H9 (cell line): ENCODE measurements around the gene PREP. TPM values are rescaled to one million over a fixed set of nuclear protein-coding genes. Genes with fewer than 3 reads are reported as not detected.

Experiments
- DNase-seq: peaks from one replicate; pipeline ENCODE4 v3.0.0-alpha.2; 2017
- H2AFZ ChIP-seq: one replicate; pipeline ENCODE4 v1.6.1; 2013; ENCODE audit warnings: mild to moderate bottlenecking, low read length, control low read depth, moderate library complexity
- H2AK5ac ChIP-seq: 2 replicates; pipeline ENCODE4 v1.6.1; 2013; ENCODE audit warnings: low read length, control low read depth, mixed read lengths; ENCODE audit not compliant: insufficient read length
- H2BK120ac ChIP-seq: one replicate; pipeline ENCODE4 v1.6.1; 2013; ENCODE audit warnings: low read depth, mild to moderate bottlenecking, low read length, control low read depth, inconsistent platforms; ENCODE audit not compliant: poor library complexity, severe bottlenecking
- H2BK12ac ChIP-seq: 2 replicates; pipeline ENCODE4 v1.6.1; 2013; ENCODE audit warnings: low read length, control low read depth, mixed read lengths, low read depth; ENCODE audit not compliant: insufficient read length
- H2BK15ac ChIP-seq: 2 replicates; pipeline ENCODE4 v1.6.1; 2013; ENCODE audit warnings: low read depth, low read length, control low read depth
- H2BK20ac ChIP-seq: one replicate; pipeline ENCODE4 v1.6.1; 2013; ENCODE audit warnings: low read depth, mild to moderate bottlenecking, low read length, control low read depth, inconsistent platforms; ENCODE audit not compliant: poor library complexity, severe bottlenecking
- H2BK5ac ChIP-seq: 2 replicates; pipeline ENCODE4 v1.6.1; 2013; ENCODE audit warnings: low read length, control low read depth, mixed read lengths; ENCODE audit not compliant: insufficient read length
- H3K14ac ChIP-seq: 2 replicates; pipeline ENCODE4 v1.6.1; 2013; ENCODE audit warnings: low read length, control low read depth; ENCODE audit not compliant: insufficient read depth
- H3K18ac ChIP-seq: 2 replicates; pipeline ENCODE4 v1.6.1; 2013; ENCODE audit warnings: low read depth, mild to moderate bottlenecking, mixed read lengths, low read length, control low read depth; ENCODE audit not compliant: insufficient read length
- H3K23ac ChIP-seq: 2 replicates; pipeline ENCODE4 v1.6.1; 2013; ENCODE audit warnings: low read length, control low read depth, mixed read lengths, low read depth; ENCODE audit not compliant: insufficient read length
- H3K23me2 ChIP-seq: 2 replicates; pipeline ENCODE4 v1.6.1; 2013; ENCODE audit warnings: low read depth, mild to moderate bottlenecking, mixed read lengths, low read length, control low read depth; ENCODE audit not compliant: insufficient read length, poor library complexity, severe bottlenecking
- H3K27ac ChIP-seq: 2 replicates; pipeline ENCODE4 v1.5.1; 2013; ENCODE audit warnings: low read length, control low read depth, mixed read lengths, low read depth; ENCODE audit not compliant: insufficient read length
- H3K27me3 ChIP-seq: 2 replicates; pipeline ENCODE4 v1.6.1; 2013; ENCODE audit warnings: low read length, control low read depth, inconsistent platforms; ENCODE audit not compliant: insufficient read depth
- H3K4ac ChIP-seq: 2 replicates; pipeline ENCODE4 v1.6.1; 2013; ENCODE audit warnings: low read depth, mild to moderate bottlenecking, control low read depth, inconsistent platforms, low read length, moderate library complexity
- H3K4me1 ChIP-seq: 2 replicates; pipeline ENCODE4 v1.6.1; 2013; ENCODE audit warnings: low read length, control low read depth, inconsistent platforms; ENCODE audit not compliant: insufficient read depth
- H3K4me2 ChIP-seq: 2 replicates; pipeline ENCODE4 v1.6.1; 2013; ENCODE audit warnings: low read length, control low read depth, mixed read lengths; ENCODE audit not compliant: insufficient read length, insufficient read depth
- H3K56ac ChIP-seq: 2 replicates; pipeline ENCODE4 v1.6.1; 2013; ENCODE audit warnings: low read depth, mild to moderate bottlenecking, mixed read lengths, low read length, control low read depth; ENCODE audit not compliant: insufficient read length
- H3K79me1 ChIP-seq: 2 replicates; pipeline ENCODE4 v1.6.1; 2013; ENCODE audit warnings: low read depth, mild to moderate bottlenecking, moderate library complexity, low read length, control low read depth, inconsistent platforms; ENCODE audit not compliant: insufficient read depth, poor library complexity, severe bottlenecking
- H3K79me2 ChIP-seq: 2 replicates; pipeline ENCODE4 v1.6.1; 2013; ENCODE audit warnings: low read length, control low read depth, inconsistent platforms; ENCODE audit not compliant: insufficient read depth
- H3K9ac ChIP-seq: 2 replicates; pipeline ENCODE4 v1.6.1; 2013; ENCODE audit warnings: low read length, control low read depth, mixed read lengths; ENCODE audit not compliant: insufficient read length; ENCODE audit errors: extremely low read depth
- H3K9me3 ChIP-seq: one replicate; pipeline ENCODE4 v1.6.1; 2013; ENCODE audit warnings: low read depth, low read length, inconsistent platforms; ENCODE audit not compliant: control insufficient read depth
- H3T11ph ChIP-seq: one replicate; pipeline ENCODE4 v1.6.1; 2013; ENCODE audit warnings: mild to moderate bottlenecking, low read length, control low read depth, inconsistent platforms
- H4K20me1 ChIP-seq: one replicate; pipeline ENCODE4 v1.6.1; 2013; ENCODE audit not compliant: control insufficient read depth, insufficient read length, insufficient read depth
- H4K5ac ChIP-seq: 2 replicates; pipeline ENCODE4 v1.6.1; 2013; ENCODE audit warnings: low read depth, mild to moderate bottlenecking, mixed read lengths, low read length, control low read depth; ENCODE audit not compliant: insufficient read length
- H4K8ac ChIP-seq: replicated peaks from 2 replicates; pipeline ENCODE4 v1.6.1; 2013; ENCODE audit warnings: low read length, control low read depth, mixed read lengths, low read depth; ENCODE audit not compliant: insufficient read length
- H4K91ac ChIP-seq: 2 replicates; pipeline ENCODE4 v1.6.1; 2013; ENCODE audit warnings: low read depth, mild to moderate bottlenecking, moderate library complexity, mixed read lengths, low read length, control low read depth; ENCODE audit not compliant: insufficient read length
- H3K27ac Mint-ChIP-seq, 3 experiments: 2 replicates in 2 of 3; 3 replicates in 1 of 3; pipeline ENCODE4 v1.8.0; 2020 to 2021; ENCODE audit warnings: mixed read lengths in 3 of 3, mild to moderate bottlenecking in 1 of 3, moderate library complexity in 1 of 3
- H3K27me3 Mint-ChIP-seq: 2 replicates; pipeline ENCODE4 v1.8.0; 2021; ENCODE audit warnings: low read depth, mild to moderate bottlenecking, moderate library complexity, mixed read lengths
- H3K36me3 Mint-ChIP-seq, 3 experiments: 2 replicates in 2 of 3; 3 replicates in 1 of 3; pipeline ENCODE4 v1.8.0; 2020 to 2021; ENCODE audit warnings: low read depth in 3 of 3, mixed read lengths in 3 of 3; ENCODE audit not compliant: insufficient read depth in 1 of 3
- H3K4me1 Mint-ChIP-seq, 2 experiments: 2 replicates each; pipeline ENCODE4 v1.8.0; 2020; ENCODE audit warnings: mixed read lengths in 2 of 2
- H3K4me3 Mint-ChIP-seq, 2 experiments: 2 replicates in 1 of 2; 3 replicates in 1 of 2; pipeline ENCODE4 v1.8.0; 2020 to 2021; ENCODE audit warnings: mild to moderate bottlenecking in 2 of 2, mixed read lengths in 2 of 2, moderate library complexity in 1 of 2
- H3K9me3 Mint-ChIP-seq, 2 experiments: 2 replicates in 1 of 2; 3 replicates in 1 of 2; pipeline ENCODE4 v1.8.0; 2020; ENCODE audit warnings: mild to moderate bottlenecking in 2 of 2, mixed read lengths in 2 of 2, moderate library complexity in 1 of 2
- CTCF ChIP-seq: fragments of 200-600 bp; sonication (generic); conservative IDR thresholded peaks from 3 replicates; pipeline ENCODE4 v1.8.0; 2021; ENCODE audit warnings: antibody characterized with exemption, mild to moderate bottlenecking
- WGBS: extraction: QIAGEN DNeasy Blood & Tissue Kit; methylation state at CpG from one replicate; pipeline ENCODE4 v1.1.7; 2013; ENCODE audit warnings: missing lambda C conversion rate, low lambda C conversion rate, mixed read lengths; ENCODE audit not compliant: insufficient read length; ENCODE audit errors: extremely low coverage; 5-methylcytosine and 5-hydroxymethylcytosine counted together
- total RNA-seq: library from RNA; stranded (reverse); gene quantifications from 2 replicates; pipeline ENCODE4 v1.2.1, GENCODE V29; 2021

PREP gene
- total RNA-seq, 1 experiment from 2014 or later: 54.0 TPM

GRCh38 chr6:105243487-105243886 lies 159.4 kb downstream of the PREP start:
- Histone ChIP-seq H3K9ac (no peak overlapping the region), H3K79me1 (no peaks in the 10 kb centered on the region), H4K8ac (no peak overlapping the region), H3K23me2 (no peaks in the 10 kb centered on the region), H3K56ac (no peak overlapping the region), H2BK20ac (no peak overlapping the region), H3K4ac (no peak overlapping the region), H3K79me2 (no peaks in the 10 kb centered on the region), H3K18ac (no peak overlapping the region), H2BK15ac (no peak overlapping the region), H3K23ac (no peak overlapping the region), H4K91ac (no peak overlapping the region), H3K14ac (no peak overlapping the region), H3T11ph (no peak overlapping the region), H3K4me1 (no peaks in the 10 kb centered on the region), H4K5ac (no peak overlapping the region), H2AFZ (no peak overlapping the region), H4K20me1 (no peaks in the 10 kb centered on the region), H3K9me3 (peaks cover 8% of the 10 kb centered on the region), H3K4me2 (no peak overlapping the region), H3K27me3 (no peaks in the 10 kb centered on the region), H2BK5ac (no peak overlapping the region), H2BK120ac (no peak overlapping the region), H2BK12ac (no peak overlapping the region), H3K27ac (no peak overlapping the region), H2AK5ac (no peak overlapping the region)
- Mint-ChIP-seq H3K4me3 (no peak overlapping the region), H3K9me3 (peaks cover 13 to 19% of the 10 kb centered on the region in 2 experiments), H3K36me3 (peaks cover 0 to 13% (median 5%) of the 10 kb centered on the region in 3 experiments; a peak in 4 of 7 replicates), H3K4me1 (no peaks in the 10 kb centered on the region), H3K27me3 (peaks cover 2% of the 10 kb centered on the region; the same call in 1 of the 2 replicates), H3K27ac (no peak overlapping the region)
- no peak for DNase-seq
- TF ChIP-seq CTCF: no peak
- WGBS: no CpG with 5 or more reads among the region's 2 CpGs
